H1 (cell line): ENCODE results near the gene FBXO41. TPM values are rescaled to one million over a fixed set of nuclear protein-coding genes. Genes with fewer than 3 reads are reported as not detected.

Experiments used
- BACH1 ChIP-seq: IDR thresholded peaks from 2 replicates; pipeline ENCODE4 v1.6.1; 2012; ENCODE audit warnings: low read length, improper control_type of control experiment
- CREB1 ChIP-seq: IDR thresholded peaks from 2 replicates; pipeline ENCODE4 v1.6.1; 2012; ENCODE audit warnings: inconsistent platforms
- EGR1 ChIP-seq: IDR thresholded peaks from 2 replicates; pipeline ENCODE4 v1.6.1; 2011; ENCODE audit warnings: low read depth, low read length, borderline replicate concordance
- EZH2 ChIP-seq: fragments of 200-600 bp; sonication (generic); IDR thresholded peaks from 2 replicates; pipeline ENCODE4 v1.7.1; 2012; ENCODE audit warnings: low read depth, mild to moderate bottlenecking, moderate library complexity, low read length, inconsistent platforms; ENCODE audit not compliant: severe bottlenecking
- FOSL1 ChIP-seq: IDR thresholded peaks from 2 replicates; pipeline ENCODE4 v1.6.1; 2011; ENCODE audit warnings: mild to moderate bottlenecking, low read depth, low read length, moderate library complexity; ENCODE audit not compliant: insufficient read depth
- HDAC2 ChIP-seq, 2 experiments: fragments of 300-600 bp in 1 of 2; sonication (generic) in 1 of 2; IDR thresholded peaks; 2 replicates each; pipeline ENCODE4 v1.6.1; 2011 to 2012; ENCODE audit warnings: low read depth in 2 of 2, low read length in 2 of 2, mild to moderate bottlenecking in 2 of 2, moderate library complexity in 2 of 2, borderline replicate concordance in 1 of 2, inconsistent platforms in 1 of 2
- KDM4A ChIP-seq: IDR thresholded peaks from one replicate; pipeline ENCODE4 v1.7.1; 2012; ENCODE audit warnings: low read depth, mild to moderate bottlenecking, moderate library complexity, low read length, inconsistent platforms; ENCODE audit not compliant: severe bottlenecking
- PHF8 ChIP-seq: fragments of 200-600 bp; sonication (generic); conservative IDR thresholded peaks from 2 replicates; pipeline ENCODE4 v1.7.1; 2012; ENCODE audit warnings: low read depth, mild to moderate bottlenecking, inconsistent platforms, low read length, moderate library complexity
- POLR2A ChIP-seq, 2 experiments: IDR thresholded peaks; 1 replicate in 1 of 2; 2 replicates in 1 of 2; pipeline ENCODE4 v1.6.1; 2011; ENCODE audit warnings: low read depth in 2 of 2, low read length in 2 of 2, mild to moderate bottlenecking in 2 of 2; ENCODE audit errors: control extremely low read depth in 1 of 2
- POLR2AphosphoS5 ChIP-seq: IDR thresholded peaks from 2 replicates; pipeline ENCODE4 v1.6.1; 2011; ENCODE audit warnings: low read depth, low read length
- RBBP5 ChIP-seq: IDR thresholded peaks from 2 replicates; pipeline ENCODE4 v1.7.1; 2012; ENCODE audit warnings: low read depth, mild to moderate bottlenecking, inconsistent platforms, low read length, moderate library complexity, borderline replicate concordance
- RNF2 ChIP-seq: fragments of 200-900, 300-1000 bp; sonication (generic); IDR thresholded peaks from 2 replicates; pipeline ENCODE4 v1.7.1; 2016; ENCODE audit warnings: borderline replicate concordance, low read depth, mild to moderate bottlenecking, antibody characterized with exemption, low read length; ENCODE audit not compliant: poor library complexity, severe bottlenecking; ENCODE audit errors: missing control alignments
- SIN3A ChIP-seq, 2 experiments: IDR thresholded peaks in 1 of 2; conservative IDR thresholded peaks in 1 of 2; 2 replicates each; pipeline ENCODE4 v1.6.1; 2011 to 2012; ENCODE audit warnings: low read length in 2 of 2, improper control_type of control experiment in 1 of 2, low read depth in 1 of 2, mild to moderate bottlenecking in 1 of 2
- SP1 ChIP-seq: IDR thresholded peaks from 2 replicates; pipeline ENCODE4 v1.6.1; 2011; ENCODE audit warnings: low read depth, low read length
- SP4 ChIP-seq: IDR thresholded peaks from 2 replicates; pipeline ENCODE4 v1.6.1; 2012; ENCODE audit warnings: low read length, inconsistent platforms
- TAF1 ChIP-seq: IDR thresholded peaks from 2 replicates; pipeline ENCODE4 v1.6.1; 2011; ENCODE audit warnings: mild to moderate bottlenecking, low read depth, low read length
- TBP ChIP-seq: IDR thresholded peaks from 2 replicates; pipeline ENCODE4 v1.6.1; 2011; ENCODE audit warnings: low read depth, low read length, improper control_type of control experiment
- YY1 ChIP-seq: IDR thresholded peaks from 2 replicates; pipeline ENCODE4 v1.6.1; 2011; ENCODE audit warnings: low read depth, mild to moderate bottlenecking, low read length
- polyA plus RNA-seq, 7 experiments: library from polyadenylated mRNA; depleted of rRNA in 3 of 7; stranded (reverse) in 5 of 7; unstranded in 2 of 7; fragments of >200 nt in 5 of 7; fragments of 200-250 nt in 2 of 7; gene quantifications; 1 replicate in 5 of 7; 2 replicates in 1 of 7; 4 replicates in 1 of 7; pipeline versions ENCODE4 v1.2.1 to v1.2.3, GENCODE V29; 2011 to 2013; ENCODE audit warnings: missing spikeins in 2 of 7, mixed read lengths in 2 of 7
- total RNA-seq: library from RNA; stranded (reverse); fragmentation: NEBNext Ultra II Directional; extraction: Animal tissue kit (Norgen Biotek cat#: 25700); gene quantifications from 2 replicates; pipeline ENCODE4 v1.2.1, GENCODE V29; 2021

Gene FBXO41
- total and polyA plus RNA-seq, 2 of the 8 experiments (the other 6 are each of a cell fraction or from before 2014, with no cell fraction given), result 11.2 to 14.3 TPM

GRCh38 chr2:73214120-73215035, 69.9 kb downstream of the FBXO41 start, which contains the start of gene SMYD5 (continued):
- peak; percentile 86 for TF ChIP-seq TAF1
- peak; percentile 99 for TF ChIP-seq RBBP5
- TF ChIP-seq SP1, result peak; percentile 41; the same call in 1 of the 2 replicates
- peak; percentile 72 for TF ChIP-seq TBP
- TF ChIP-seq RNF2, result no peak
- no peak; the same call in 1 of the 2 replicates for TF ChIP-seq SP4
- TF ChIP-seq EGR1, result peak; percentile 93
- TF ChIP-seq PHF8, result peak; percentile 100
- TF ChIP-seq KDM4A, result peak; percentile 96
- TF ChIP-seq BACH1, result peak; percentile 65
- TF ChIP-seq EZH2, result no peak
- TF ChIP-seq HDAC2 (IDR thresholded peaks at IDR 0.05; ENCODE audit: borderline replicate concordance in 1 of 2, low read depth in 2 of 2, low read length in 2 of 2), result peak in 1 of 2 experiments; percentile 64; a peak in 2 of 4 replicates
- TF ChIP-seq FOSL1, result no peak
- TF ChIP-seq POLR2A (IDR thresholded peaks at IDR 0.05; ENCODE audit: control extremely low read depth in 1 of 2, low read depth in 2 of 2, low read length in 2 of 2), result peak; percentile 83 to 97
- peak in 1 of 2 experiments; percentile 63; a peak in 1 of 4 replicates for TF ChIP-seq SIN3A (conservative IDR thresholded peaks at IDR 0.05 in 1 of 2, IDR thresholded peaks at IDR 0.05 in 1 of 2; ENCODE audit: low read depth in 1 of 2, low read length in 2 of 2)
- peak; percentile 96 for TF ChIP-seq POLR2AphosphoS5
- peak; percentile 50; the same call in 1 of the 2 replicates for TF ChIP-seq CREB1
- TF ChIP-seq YY1, result peak; percentile 98
